Ovary (tissue), 9 donors: ENCODE results near the gene DTNA. TPM values are rescaled to one million over a fixed set of nuclear protein-coding genes. Genes with fewer than 3 reads are reported as not detected.

Source experiments
- DNase-seq, 5 donors: peaks; one replicate each; pipeline ENCODE4 v3.0.0-alpha.2; 2019 to 2020
- H3K27ac ChIP-seq, 2 donors: fragments of 200-600 bp; one replicate each; pipeline versions ENCODE4 v1.5.1 to v1.8.0; 2019 to 2022
- H3K27me3 ChIP-seq: fragments of 200-600 bp; one replicate; pipeline ENCODE4 v1.8.0; 2022
- H3K36me3 ChIP-seq: fragments of 200-600 bp; sonication (generic); one replicate; pipeline ENCODE4 v1.5.1; 2019
- H3K4me1 ChIP-seq: one replicate; pipeline ENCODE4 v1.8.1; 2013; ENCODE audit warnings: mild to moderate bottlenecking, moderate library complexity; ENCODE audit not compliant: insufficient read depth
- H3K4me3 ChIP-seq: fragments of 200-600 bp; sonication (generic); one replicate; pipeline ENCODE4 v1.5.1; 2017
- H3K9me3 ChIP-seq, 2 donors: fragments of 200-600 bp in 1 of 2; sonication (generic) in 1 of 2; one replicate each; pipeline versions ENCODE4 v1.5.1 to v1.8.1; 2013 to 2019; ENCODE audit warnings: mild to moderate bottlenecking in 1 of 2, moderate library complexity in 1 of 2
- EP300 ChIP-seq: sonication (generic); formaldehyde crosslinking; IDR thresholded peaks from one replicate; pipeline ENCODE4 v1.6.1; 2017; ENCODE audit warnings: antibody characterized with exemption
- POLR2A ChIP-seq: fragments of 450-650 bp; IDR thresholded peaks from one replicate; pipeline ENCODE4 v1.6.1; 2017; ENCODE audit warnings: antibody characterized with exemption, mild to moderate bottlenecking, moderate library complexity
- WGBS, 3 donors: extraction: QIAGEN DNeasy Blood & Tissue Kit in 1 of 3; methylation state at CpG; one replicate each; pipeline versions ENCODE4 v1.1.5 to v1.1.7; 2013 to 2017; 5-methylcytosine and 5-hydroxymethylcytosine counted together
- intact Hi-C, 4 donors: fragments of 100-400 bp; cut with DNase I; formaldehyde crosslinking; loops; one replicate each; pipeline versions ENCODE4 v1.11.0 to v1.15.1; 2022 to 2023
- polyA plus RNA-seq, 2 donors: library from polyadenylated mRNA; stranded (reverse); fragments of 200-250 nt in 1 of 2; fragments of 350-450 nt in 1 of 2; fragmentation: Illumina TruSeq in 1 of 2; extraction: RNeasy Lipid Tissue Mini Kit (QIAGEN cat#74804) in 1 of 2; gene quantifications; one replicate each; pipeline ENCODE4 v1.2.3, GENCODE V29; 2013 to 2014
- total RNA-seq, 7 donors: library from RNA; depleted of rRNA in 2 of 7; stranded (reverse); fragments of >200 nt in 2 of 7; fragmentation: NEBNext Ultra II Directional in 3 of 7; extraction: Animal tissue kit (Norgen Biotek cat#: 25700) in 3 of 7; gene quantifications; one replicate each; pipeline versions ENCODE4 v1.1.0 to v1.2.4, GENCODE V29; 2016 to 2023
- TF ChIP-seq, protein P1 (sequence below), 3 donors: fragments of 450-650 bp in 2 of 3; fragments of 200-600 bp in 1 of 3; IDR thresholded peaks; one replicate each; pipeline versions ENCODE4 v1.5.1 to v1.8.0; 2016 to 2022; ENCODE audit warnings: antibody characterized with exemption in 3 of 3, mild to moderate bottlenecking in 1 of 3
- donor health status: DM: no; HTN: no; CAD: no; lungs with moderate emphysema.
- donor health status: DM: no; HTN: no; CAD: no.
- donor health status: Bipolar disorder and iron deficiency.
- donor health status: DM: yes; HTN: yes; CAD: no.
- donor health status: DM: no; HTN: no; CAD: no.
- donor health status: DM: yes; HTN: yes; CAD: no.

Gene DTNA
- total and polyA plus RNA-seq, 9 donors: 4.3 to 34.2 (median 18.4) TPM

DNA sequence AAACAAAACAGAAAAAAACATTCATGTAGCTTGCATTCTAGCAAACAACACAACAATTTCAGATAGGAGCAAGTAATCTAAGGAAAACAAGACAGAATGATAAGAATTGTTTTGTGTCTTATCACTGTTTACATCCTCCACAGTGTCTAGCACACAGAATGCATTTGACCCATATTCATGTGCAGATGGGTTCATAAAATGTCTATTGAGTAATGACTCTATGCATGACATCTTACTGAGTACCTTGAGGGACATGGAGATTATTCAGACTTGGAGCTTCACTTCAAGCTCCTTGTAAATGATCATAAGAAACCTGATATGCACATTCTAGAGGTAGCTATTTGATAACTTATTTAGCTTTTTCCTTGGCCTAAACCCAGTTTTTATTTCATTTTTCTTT, 69.0 kb downstream of the DTNA start:
- no peak overlapping the region for H3K4me3 ChIP-seq
- H3K27ac ChIP-seq: no peak overlapping the region
- H3K36me3 ChIP-seq: no peaks in the 10 kb centered on the region
- no peaks in the 10 kb centered on the region for H3K9me3 ChIP-seq
- H3K4me1 ChIP-seq: peaks cover 1% of the 10 kb centered on the region
- intact Hi-C loops: no loop called here
- TF ChIP-seq, protein P1, sequence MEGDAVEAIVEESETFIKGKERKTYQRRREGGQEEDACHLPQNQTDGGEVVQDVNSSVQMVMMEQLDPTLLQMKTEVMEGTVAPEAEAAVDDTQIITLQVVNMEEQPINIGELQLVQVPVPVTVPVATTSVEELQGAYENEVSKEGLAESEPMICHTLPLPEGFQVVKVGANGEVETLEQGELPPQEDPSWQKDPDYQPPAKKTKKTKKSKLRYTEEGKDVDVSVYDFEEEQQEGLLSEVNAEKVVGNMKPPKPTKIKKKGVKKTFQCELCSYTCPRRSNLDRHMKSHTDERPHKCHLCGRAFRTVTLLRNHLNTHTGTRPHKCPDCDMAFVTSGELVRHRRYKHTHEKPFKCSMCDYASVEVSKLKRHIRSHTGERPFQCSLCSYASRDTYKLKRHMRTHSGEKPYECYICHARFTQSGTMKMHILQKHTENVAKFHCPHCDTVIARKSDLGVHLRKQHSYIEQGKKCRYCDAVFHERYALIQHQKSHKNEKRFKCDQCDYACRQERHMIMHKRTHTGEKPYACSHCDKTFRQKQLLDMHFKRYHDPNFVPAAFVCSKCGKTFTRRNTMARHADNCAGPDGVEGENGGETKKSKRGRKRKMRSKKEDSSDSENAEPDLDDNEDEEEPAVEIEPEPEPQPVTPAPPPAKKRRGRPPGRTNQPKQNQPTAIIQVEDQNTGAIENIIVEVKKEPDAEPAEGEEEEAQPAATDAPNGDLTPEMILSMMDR (IDR thresholded peaks at IDR 0.05): no peak
- TF ChIP-seq POLR2A: no peak
- no peak for TF ChIP-seq EP300
- no peak for DNase-seq
- H3K27me3 ChIP-seq: no peaks in the 10 kb centered on the region

DNA sequence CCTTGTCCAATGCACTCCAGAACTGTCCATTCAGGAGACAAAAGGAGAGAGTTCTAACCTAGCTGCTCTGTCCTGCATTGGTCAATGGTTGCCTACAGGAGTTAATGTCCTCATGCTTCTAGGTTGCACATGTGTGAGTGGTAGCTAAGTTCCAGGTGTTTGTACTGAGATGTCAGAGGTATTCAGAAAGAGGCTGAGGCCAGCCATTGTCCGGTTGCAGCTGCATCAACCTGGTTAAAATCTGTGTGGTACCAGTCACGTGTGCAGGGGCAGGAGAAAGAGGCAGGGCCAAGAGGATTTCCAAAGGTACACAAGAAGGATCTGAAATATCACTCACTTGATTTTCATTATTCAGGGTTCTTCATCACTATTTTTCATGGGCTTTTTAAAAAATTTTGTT, 70.8 kb downstream of the DTNA start:
- Histone ChIP-seq H3K36me3 (no peaks in the 10 kb centered on the region), H3K4me1 (no peaks in the 10 kb centered on the region), H3K27me3 (no peaks in the 10 kb centered on the region), H3K9me3 (no peaks in the 10 kb centered on the region), H3K4me3 (no peak overlapping the region), H3K27ac (no peak overlapping the region)
- TF ChIP-seq, protein P1 (IDR thresholded peaks at IDR 0.05): no peak
- TF ChIP-seq POLR2A (no peak), EP300 (no peak)
- no peak for DNase-seq
- WGBS, 3 donors: 91 to 98% (median 98%) methylated on average over 2 of the region's 2 CpGs
- intact Hi-C loops: loop anchor here in 2 of 4 donors (5.0 to 10.0 kb wide), 2 partner anchors 56 to 119 kb away; no protein-coding TSS in a partner anchor

DNA sequence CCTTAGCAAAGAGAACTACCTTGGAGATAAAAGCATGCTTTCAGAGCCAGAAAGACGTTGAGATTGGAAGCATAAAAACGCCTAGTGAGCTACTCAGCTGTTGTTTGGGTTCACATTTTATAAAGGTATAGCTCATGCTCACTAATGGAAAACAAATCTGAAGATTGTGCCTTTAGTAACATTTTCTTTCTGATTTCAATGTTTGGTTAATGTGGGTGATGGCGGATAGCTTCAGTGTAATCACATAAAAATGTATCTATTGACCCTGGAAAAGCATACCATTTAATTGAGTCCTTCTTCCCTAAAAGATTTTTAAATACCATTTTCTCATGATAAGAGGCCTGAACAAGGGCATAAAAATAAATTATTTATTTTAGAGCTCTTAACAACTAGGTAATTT, 73.4 kb downstream of the DTNA start:
- intact Hi-C loops: loop anchor here in 2 of 4 donors (5.0 to 10.0 kb wide), 2 partner anchors 59 to 121 kb away; no protein-coding TSS in a partner anchor
- Histone ChIP-seq H3K27ac (no peak overlapping the region), H3K27me3 (no peaks in the 10 kb centered on the region), H3K4me1 (no peaks in the 10 kb centered on the region), H3K9me3 (no peaks in the 10 kb centered on the region), H3K4me3 (no peak overlapping the region), H3K36me3 (no peaks in the 10 kb centered on the region)
- WGBS, 3 donors: 44 to 52% (median 44%) methylated on average over 3 of the region's 3 CpGs
- TF ChIP-seq, protein P1 (IDR thresholded peaks at IDR 0.05): no peak
- DNase-seq: no peak

DNA sequence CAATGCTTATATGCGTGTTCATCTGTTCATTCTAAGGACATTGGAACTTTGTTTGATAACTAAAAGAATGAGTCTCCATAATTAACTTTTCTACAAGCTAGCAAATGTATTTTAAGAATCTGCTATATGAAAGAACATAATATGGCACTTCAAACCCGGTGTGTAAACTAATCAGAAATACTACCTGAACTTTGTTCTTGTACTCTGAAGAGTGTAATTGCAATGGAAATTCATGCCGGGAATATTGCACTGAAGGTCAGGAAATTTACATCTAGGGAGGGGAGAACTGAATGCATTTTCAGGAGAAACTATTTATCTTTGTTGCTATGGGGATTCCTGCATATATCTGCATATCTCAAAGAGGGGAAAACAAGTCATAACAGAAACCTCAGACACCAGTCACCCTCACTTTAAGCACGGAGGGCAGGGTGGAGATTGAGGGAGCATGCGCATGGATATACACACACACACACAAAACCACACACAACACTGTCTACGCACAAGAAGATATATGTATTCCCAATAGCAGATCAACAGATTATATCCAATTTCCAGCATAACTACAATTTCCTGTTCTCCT, 76.2 kb downstream of the DTNA start:
- H3K27ac ChIP-seq: no peak overlapping the region
- no peak for DNase-seq
- no peaks in the 10 kb centered on the region for H3K4me1 ChIP-seq
- H3K27me3 ChIP-seq: no peaks in the 10 kb centered on the region
- intact Hi-C loops: loop anchor here in 2 of 4 donors (5.0 to 10.0 kb wide), 2 partner anchors 61 to 124 kb away; no protein-coding TSS in a partner anchor
- no peak overlapping the region for H3K4me3 ChIP-seq
- H3K36me3 ChIP-seq: no peaks in the 10 kb centered on the region
- 78 to 90% (median 79%) methylated on average over 6 of the region's 6 CpGs for WGBS, 3 donors
- TF ChIP-seq, protein P1 (IDR thresholded peaks at IDR 0.05): no peak
- no peak for TF ChIP-seq POLR2A
- no peak for TF ChIP-seq EP300
- no peaks in the 10 kb centered on the region for H3K9me3 ChIP-seq
